Thyroid gland (tissue), 4 donors: Measurements from ENCODE around the gene ARMC9. TPM values are rescaled to one million over a fixed set of nuclear protein-coding genes. Genes with fewer than 3 reads are reported as not detected.

Source experiments
- DNase-seq, 2 donors: peaks; one replicate each; pipeline ENCODE4 v3.0.0-alpha.2; 2019
- H3K27ac ChIP-seq, 3 donors: fragments of 200-600 bp; sonication (generic); 1 replicate in 2 of 3; 2 replicates in 1 of 3; pipeline ENCODE4 v1.5.1; 2016 to 2019; ENCODE audit warnings: mild to moderate bottlenecking in 1 of 3, moderate library complexity in 1 of 3
- H3K27me3 ChIP-seq: fragments of 200-600 bp; sonication (generic); one replicate; pipeline ENCODE4 v1.5.1; 2019
- H3K36me3 ChIP-seq, 2 donors: fragments of 200-600 bp; sonication (generic); one replicate each; pipeline ENCODE4 v1.5.1; 2016 to 2019
- H3K4me1 ChIP-seq, 2 donors: fragments of 200-600 bp; sonication (generic); one replicate each; pipeline ENCODE4 v1.5.1; 2017 to 2019
- H3K4me3 ChIP-seq, 3 donors: fragments of 200-600 bp; sonication (generic); replicated peaks in 1 of 3; 1 replicate in 2 of 3; 2 replicates in 1 of 3; pipeline ENCODE4 v1.5.1; 2016; ENCODE audit warnings: mild to moderate bottlenecking in 1 of 3
- H3K9me3 ChIP-seq: fragments of 200-600 bp; sonication (generic); one replicate; pipeline ENCODE4 v1.5.1; 2017
- POLR2A ChIP-seq, 2 donors: fragments of 450-650 bp; IDR thresholded peaks; one replicate each; pipeline ENCODE4 v1.6.1; 2017; ENCODE audit warnings: antibody characterized with exemption in 2 of 2, mild to moderate bottlenecking in 2 of 2, moderate library complexity in 1 of 2
- WGBS, 2 donors: methylation state at CpG; one replicate each; pipeline ENCODE4 v1.1.5; 2017; 5-methylcytosine and 5-hydroxymethylcytosine counted together
- intact Hi-C: fragments of 100-400 bp; cut with DNase I; formaldehyde crosslinking; loops from one replicate; pipeline ENCODE4 v1.15.1; 2023
- total RNA-seq, 4 donors: library from RNA; depleted of rRNA; stranded (reverse); fragments of >200 nt; gene quantifications; one replicate each; pipeline ENCODE4 v1.2.3, GENCODE V29; 2016
- TF ChIP-seq, protein P1 (sequence below), 6 experiments: fragments of 200-600 bp in 3 of 6; fragments of 450-650 bp in 3 of 6; sonication (generic) in 3 of 6; IDR thresholded peaks; one replicate each; pipeline ENCODE4 v1.5.1; 2016 to 2019; ENCODE audit warnings: antibody characterized with exemption in 6 of 6, mild to moderate bottlenecking in 2 of 6, inconsistent platforms in 1 of 6, moderate library complexity in 1 of 6

Gene ARMC9
- total RNA-seq, 4 donors from 2014 or later: 20.3 to 30.7 (median 28.0) TPM

DNA sequence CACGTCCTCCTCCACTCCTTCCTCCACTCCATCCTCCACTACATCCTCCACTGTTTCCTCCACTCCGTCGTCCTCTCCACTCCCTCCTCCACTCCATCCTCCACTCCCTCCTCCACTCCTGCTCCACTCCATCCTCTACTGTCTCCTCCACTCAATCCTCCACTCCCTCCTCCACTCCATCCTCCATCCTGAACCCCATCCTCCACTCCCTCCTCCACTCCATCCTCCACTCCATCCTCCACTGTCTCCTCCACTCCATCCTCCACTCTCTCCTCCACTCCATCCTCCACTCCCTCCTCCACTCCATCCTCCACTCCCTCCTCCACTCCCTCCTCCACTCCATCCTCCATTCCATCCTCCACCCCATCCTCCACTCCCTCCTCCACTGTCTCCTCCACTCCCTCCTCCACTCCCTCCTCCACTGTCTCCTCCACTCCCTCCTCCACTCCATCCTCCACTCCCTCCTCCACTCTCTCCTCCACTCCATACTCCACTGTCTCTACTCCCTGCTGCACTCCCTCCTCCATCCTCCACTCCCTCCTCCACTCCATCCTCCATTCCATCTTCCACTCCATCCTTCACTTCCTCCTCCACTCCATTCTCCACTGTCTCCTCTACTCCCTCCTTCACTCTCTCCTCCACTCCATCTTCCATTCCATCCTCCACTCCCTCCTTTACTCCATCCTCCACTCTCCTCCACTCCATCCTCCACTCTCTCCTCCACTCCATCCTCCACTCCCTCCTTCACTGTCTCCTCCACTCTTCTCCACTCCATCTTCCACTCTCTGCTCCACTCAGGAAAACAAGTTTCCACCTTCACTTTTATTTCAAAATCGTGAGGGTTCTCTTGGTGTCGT is 182.8 kb downstream of the ARMC9 start:
- DNase-seq: no peak
- no peak overlapping the region for H3K4me3 ChIP-seq
- no peaks in the 10 kb centered on the region for H3K4me1 ChIP-seq
- H3K27me3 ChIP-seq: no peaks in the 10 kb centered on the region
- H3K9me3 ChIP-seq: no peaks in the 10 kb centered on the region
- H3K27ac ChIP-seq: no peak overlapping the region
- no peaks in the 10 kb centered on the region for H3K36me3 ChIP-seq
- TF ChIP-seq, protein P1, sequence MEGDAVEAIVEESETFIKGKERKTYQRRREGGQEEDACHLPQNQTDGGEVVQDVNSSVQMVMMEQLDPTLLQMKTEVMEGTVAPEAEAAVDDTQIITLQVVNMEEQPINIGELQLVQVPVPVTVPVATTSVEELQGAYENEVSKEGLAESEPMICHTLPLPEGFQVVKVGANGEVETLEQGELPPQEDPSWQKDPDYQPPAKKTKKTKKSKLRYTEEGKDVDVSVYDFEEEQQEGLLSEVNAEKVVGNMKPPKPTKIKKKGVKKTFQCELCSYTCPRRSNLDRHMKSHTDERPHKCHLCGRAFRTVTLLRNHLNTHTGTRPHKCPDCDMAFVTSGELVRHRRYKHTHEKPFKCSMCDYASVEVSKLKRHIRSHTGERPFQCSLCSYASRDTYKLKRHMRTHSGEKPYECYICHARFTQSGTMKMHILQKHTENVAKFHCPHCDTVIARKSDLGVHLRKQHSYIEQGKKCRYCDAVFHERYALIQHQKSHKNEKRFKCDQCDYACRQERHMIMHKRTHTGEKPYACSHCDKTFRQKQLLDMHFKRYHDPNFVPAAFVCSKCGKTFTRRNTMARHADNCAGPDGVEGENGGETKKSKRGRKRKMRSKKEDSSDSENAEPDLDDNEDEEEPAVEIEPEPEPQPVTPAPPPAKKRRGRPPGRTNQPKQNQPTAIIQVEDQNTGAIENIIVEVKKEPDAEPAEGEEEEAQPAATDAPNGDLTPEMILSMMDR (IDR thresholded peaks at IDR 0.05): no peak
- TF ChIP-seq POLR2A (IDR thresholded peaks at IDR 0.05): no peak
- 89 to 91% methylated on average over 5 of the region's 5 CpGs for WGBS, 2 donors
- intact Hi-C loops: no loop called here

DNA sequence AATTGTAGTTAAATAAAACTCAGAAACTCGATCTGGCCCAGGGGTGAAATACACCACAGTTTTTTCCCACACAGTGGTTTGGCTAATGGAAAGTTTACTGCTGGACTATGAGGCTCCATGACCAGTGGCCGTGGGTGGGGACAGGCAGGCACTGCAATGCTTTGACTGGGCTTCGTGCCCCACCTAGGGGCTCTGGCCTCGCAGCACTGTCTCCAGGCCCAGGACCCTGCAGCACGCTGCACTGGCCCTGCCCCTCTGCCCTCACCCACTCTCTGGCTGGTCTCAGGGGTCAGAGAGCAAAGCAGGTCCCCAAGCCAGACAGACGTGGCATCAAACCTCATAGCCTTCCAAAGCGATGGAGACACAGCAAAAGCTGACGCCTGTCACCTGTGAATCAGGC is 183.7 kb downstream of the ARMC9 start:
- no peak for DNase-seq
- H3K27ac ChIP-seq: no peak overlapping the region
- H3K36me3 ChIP-seq: no peaks in the 10 kb centered on the region
- no peaks in the 10 kb centered on the region for H3K4me1 ChIP-seq
- no peak overlapping the region for H3K4me3 ChIP-seq
- no peaks in the 10 kb centered on the region for H3K9me3 ChIP-seq
- intact Hi-C loops: no loop called here
- TF ChIP-seq, protein P1 (IDR thresholded peaks at IDR 0.05): no peak
- TF ChIP-seq POLR2A (IDR thresholded peaks at IDR 0.05): no peak
- no peaks in the 10 kb centered on the region for H3K27me3 ChIP-seq
- 84 to 89% methylated on average over 8 of the region's 8 CpGs for WGBS, 2 donors

DNA sequence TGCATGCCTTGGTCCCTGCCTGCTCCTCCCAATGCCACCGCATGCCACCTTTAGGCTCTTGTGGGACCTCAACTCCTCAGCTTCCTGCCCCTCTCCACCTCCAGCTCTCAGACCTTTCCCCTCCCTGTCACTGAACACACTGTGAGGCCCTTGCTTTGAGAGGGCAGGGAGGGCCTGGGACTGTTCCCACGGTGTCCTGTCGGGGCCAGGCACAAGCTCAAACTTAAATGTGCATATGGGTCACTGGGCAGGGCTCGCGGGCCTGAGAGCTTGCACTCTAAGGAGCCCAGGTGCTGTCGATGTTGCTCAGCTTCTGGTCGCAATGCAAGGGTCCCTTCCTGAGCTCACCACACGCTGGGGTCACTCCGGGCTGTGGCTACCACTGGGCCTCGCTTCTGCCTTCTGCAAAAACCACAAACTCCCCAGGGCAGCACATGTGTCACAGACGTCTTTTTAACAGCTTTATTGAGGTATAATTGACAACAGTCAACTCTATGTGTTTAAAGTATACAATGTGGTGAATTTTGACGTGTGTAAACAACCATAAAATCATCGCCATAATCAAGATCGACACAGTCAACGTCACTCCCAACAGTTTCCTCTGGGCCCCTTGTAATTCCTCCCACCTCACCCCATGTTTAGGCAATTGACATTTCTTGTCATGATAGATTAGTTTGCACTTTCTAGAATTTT is 185.1 kb downstream of the ARMC9 start:
- Histone ChIP-seq H3K27ac (no peak overlapping the region), H3K9me3 (no peaks in the 10 kb centered on the region), H3K36me3 (no peaks in the 10 kb centered on the region), H3K4me3 (no peak overlapping the region), H3K27me3 (no peaks in the 10 kb centered on the region), H3K4me1 (no peaks in the 10 kb centered on the region)
- TF ChIP-seq POLR2A (IDR thresholded peaks at IDR 0.05): no peak
- TF ChIP-seq, protein P1 (IDR thresholded peaks at IDR 0.05): no peak
- 62 to 75% methylated on average over 15 of the region's 15 CpGs for WGBS, 2 donors
- no peak for DNase-seq
- intact Hi-C loops: no loop called here

DNA sequence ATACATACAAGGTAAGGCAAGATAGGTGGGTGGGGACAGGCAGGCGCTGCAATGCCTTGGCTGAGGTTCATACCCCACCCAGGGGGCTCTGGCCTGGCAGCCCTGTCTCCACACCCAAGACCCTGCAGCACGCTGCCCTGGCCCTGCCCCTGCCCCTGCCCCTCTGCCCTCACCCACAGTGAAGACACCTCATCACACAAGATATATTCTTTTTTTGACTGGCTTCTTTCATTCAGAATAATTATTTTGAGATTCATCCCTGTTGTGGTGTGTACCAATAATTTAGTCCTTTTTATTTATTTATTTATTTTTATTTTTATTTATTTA is 185.6 kb downstream of the ARMC9 start:
- Histone ChIP-seq H3K27ac (no peak overlapping the region), H3K36me3 (no peaks in the 10 kb centered on the region), H3K27me3 (no peaks in the 10 kb centered on the region), H3K4me3 (no peak overlapping the region), H3K4me1 (no peaks in the 10 kb centered on the region), H3K9me3 (no peaks in the 10 kb centered on the region)
- intact Hi-C loops: no loop called here
- 95 to 100% methylated on average over 2 of the region's 2 CpGs for WGBS, 2 donors
- TF ChIP-seq, protein P1 (IDR thresholded peaks at IDR 0.05): no peak
- no peak for TF ChIP-seq POLR2A (IDR thresholded peaks at IDR 0.05)
- DNase-seq: no peak

DNA sequence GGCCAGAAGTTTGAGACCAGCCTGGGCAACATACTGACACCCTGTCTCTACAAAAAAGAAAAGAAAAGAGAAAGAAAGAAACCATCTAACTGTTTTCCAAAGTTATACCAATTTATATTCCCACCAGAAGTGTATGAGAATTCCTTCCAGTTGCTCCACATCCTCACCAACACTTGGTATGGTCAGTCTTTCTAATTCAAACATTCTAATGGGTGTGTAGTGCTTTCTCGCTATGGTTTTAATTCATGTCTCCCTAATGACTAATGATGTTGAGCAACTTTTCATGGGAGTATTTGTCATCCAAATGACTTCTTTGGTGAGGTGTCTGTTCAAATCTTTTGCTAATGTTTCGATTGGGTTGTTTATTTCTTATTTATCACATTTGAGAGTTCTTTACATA is 186.5 kb downstream of the ARMC9 start:
- 97 to 99% methylated on average over 2 of the region's 2 CpGs for WGBS, 2 donors
- intact Hi-C loops: no loop called here

More for the DNA sequence above, 186.5 kb downstream of the ARMC9 start:
- Histone ChIP-seq H3K27me3 (no peaks in the 10 kb centered on the region), H3K4me1 (no peaks in the 10 kb centered on the region), H3K36me3 (no peaks in the 10 kb centered on the region), H3K9me3 (no peaks in the 10 kb centered on the region), H3K27ac (no peak overlapping the region), H3K4me3 (no peak overlapping the region)
- TF ChIP-seq POLR2A (IDR thresholded peaks at IDR 0.05): no peak
- TF ChIP-seq, protein P1 (IDR thresholded peaks at IDR 0.05): no peak
- DNase-seq: no peak
